Measurements from ENCODE around the gene CD38. TPM values are rescaled to one million over a fixed set of nuclear protein-coding genes. Genes with fewer than 3 reads are reported as not detected.

The CD38 gene
- total RNA-seq, 1 donor from 2014 or later, result 0.08 TPM

- DNase-seq (ENCODE audit: extremely low spot score, unreplicated experiment), result no peak
- Mint-ChIP-seq H3K27me3 (ENCODE audit: unreplicated experiment) (peaks cover 16% of the 10 kb centered on the region), H3K4me3 (ENCODE audit: unreplicated experiment) (no peak overlapping the region), H3K4me1 (ENCODE audit: unreplicated experiment) (peaks cover 9% of the 10 kb centered on the region), H3K36me3 (ENCODE audit: unreplicated experiment) (no peaks in the 10 kb centered on the region), H3K9me3 (ENCODE audit: unreplicated experiment) (no peaks in the 10 kb centered on the region), H3K27ac (ENCODE audit: unreplicated experiment) (no peak overlapping the region)
- TF ChIP-seq, protein P1, sequence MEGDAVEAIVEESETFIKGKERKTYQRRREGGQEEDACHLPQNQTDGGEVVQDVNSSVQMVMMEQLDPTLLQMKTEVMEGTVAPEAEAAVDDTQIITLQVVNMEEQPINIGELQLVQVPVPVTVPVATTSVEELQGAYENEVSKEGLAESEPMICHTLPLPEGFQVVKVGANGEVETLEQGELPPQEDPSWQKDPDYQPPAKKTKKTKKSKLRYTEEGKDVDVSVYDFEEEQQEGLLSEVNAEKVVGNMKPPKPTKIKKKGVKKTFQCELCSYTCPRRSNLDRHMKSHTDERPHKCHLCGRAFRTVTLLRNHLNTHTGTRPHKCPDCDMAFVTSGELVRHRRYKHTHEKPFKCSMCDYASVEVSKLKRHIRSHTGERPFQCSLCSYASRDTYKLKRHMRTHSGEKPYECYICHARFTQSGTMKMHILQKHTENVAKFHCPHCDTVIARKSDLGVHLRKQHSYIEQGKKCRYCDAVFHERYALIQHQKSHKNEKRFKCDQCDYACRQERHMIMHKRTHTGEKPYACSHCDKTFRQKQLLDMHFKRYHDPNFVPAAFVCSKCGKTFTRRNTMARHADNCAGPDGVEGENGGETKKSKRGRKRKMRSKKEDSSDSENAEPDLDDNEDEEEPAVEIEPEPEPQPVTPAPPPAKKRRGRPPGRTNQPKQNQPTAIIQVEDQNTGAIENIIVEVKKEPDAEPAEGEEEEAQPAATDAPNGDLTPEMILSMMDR (IDR thresholded peaks at IDR 0.05), result no peak
These were observed 86.8 kb downstream of the CD38 start for GRCh38 chr4:15864651-15865566.

- DNase-seq (ENCODE audit: extremely low spot score, unreplicated experiment), result no peak
- TF ChIP-seq, protein P1 (IDR thresholded peaks at IDR 0.05), result no peak
These were observed 90.0 kb downstream of the CD38 start for GRCh38 chr4:15868111-15868510.

DNA sequence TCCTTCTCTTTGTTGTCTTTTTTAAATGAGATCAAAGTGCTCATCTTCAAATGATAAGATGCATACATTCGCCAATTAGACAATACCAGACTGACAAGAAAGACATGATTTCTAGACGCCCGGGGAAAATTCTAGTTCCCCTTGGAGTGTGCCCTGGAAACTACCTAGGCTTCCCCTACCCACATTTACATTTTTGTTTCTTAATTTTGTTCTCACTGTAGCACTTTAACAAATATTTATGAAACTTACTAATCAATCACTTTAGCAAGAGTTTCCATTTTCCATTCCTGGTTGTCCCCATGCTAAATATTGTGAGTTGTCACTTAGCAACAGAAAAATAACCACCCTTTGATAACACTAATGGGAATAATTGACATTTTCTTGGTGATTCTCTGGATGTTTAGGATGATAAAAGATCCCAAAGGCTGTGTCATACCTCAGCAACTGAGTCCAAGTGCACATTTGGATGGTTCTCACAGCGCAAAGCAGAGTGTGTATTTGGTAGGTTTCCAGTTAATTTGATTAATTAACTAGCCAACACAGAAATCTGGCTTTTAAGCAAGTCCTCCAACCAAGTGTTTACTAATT, 90.8 kb downstream of the CD38 start:
- TF ChIP-seq, protein P1 (IDR thresholded peaks at IDR 0.05), result no peak
- Mint-ChIP-seq H3K36me3 (ENCODE audit: unreplicated experiment) (no peaks in the 10 kb centered on the region), H3K4me3 (ENCODE audit: unreplicated experiment) (no peak overlapping the region), H3K9me3 (ENCODE audit: unreplicated experiment) (no peaks in the 10 kb centered on the region), H3K27ac (ENCODE audit: unreplicated experiment) (no peak overlapping the region), H3K27me3 (ENCODE audit: unreplicated experiment) (peaks cover 9% of the 10 kb centered on the region), H3K4me1 (ENCODE audit: unreplicated experiment) (peaks cover 9% of the 10 kb centered on the region)
- DNase-seq (ENCODE audit: extremely low spot score, unreplicated experiment), result no peak

More at GRCh38 chr4:15868111-15868510, 90.0 kb downstream of the CD38 start:
- Mint-ChIP-seq H3K27ac (ENCODE audit: unreplicated experiment) (no peak overlapping the region), H3K4me1 (ENCODE audit: unreplicated experiment) (peaks cover 9% of the 10 kb centered on the region), H3K27me3 (ENCODE audit: unreplicated experiment) (peaks cover 15% of the 10 kb centered on the region), H3K4me3 (ENCODE audit: unreplicated experiment) (no peak overlapping the region), H3K36me3 (ENCODE audit: unreplicated experiment) (no peaks in the 10 kb centered on the region), H3K9me3 (ENCODE audit: unreplicated experiment) (no peaks in the 10 kb centered on the region)

- Mint-ChIP-seq H3K27ac (ENCODE audit: unreplicated experiment) (no peak overlapping the region), H3K4me3 (ENCODE audit: unreplicated experiment) (no peak overlapping the region), H3K36me3 (ENCODE audit: unreplicated experiment) (no peaks in the 10 kb centered on the region), H3K27me3 (ENCODE audit: unreplicated experiment) (peaks cover 9% of the 10 kb centered on the region), H3K4me1 (ENCODE audit: unreplicated experiment) (peaks cover 7% of the 10 kb centered on the region), H3K9me3 (ENCODE audit: unreplicated experiment) (no peaks in the 10 kb centered on the region)
- TF ChIP-seq, protein P1 (IDR thresholded peaks at IDR 0.05), result no peak
- DNase-seq (ENCODE audit: extremely low spot score, unreplicated experiment), result no peak
These were observed 92.0 kb downstream of the CD38 start for GRCh38 chr4:15870079-15870478.
